Activated naive CD4-positive, alpha-beta T cell treated with anti-CD3 and anti-CD28 coated beads, Interleukin-2, amount 10 ng/mL, durations not matched to agents 7 days and 5 days (primary cell): ENCODE results near the gene CCBE1.

Source experiments
- CTCF ChIA-PET: fragments of 350-600 bp; sonication (Branson Sonifier 250); formaldehyde crosslinking; loops from one replicate; lab custom pipeline; 2021; ENCODE audit warnings: antibody characterized with exemption; lab: Charles Lee
- DNase-seq: peaks from one replicate; pipeline ENCODE4 v3.0.0-alpha.2; 2020
- H3K27ac Mint-ChIP-seq: one replicate; pipeline ENCODE4 v1.8.0; 2021; ENCODE audit warnings: mild to moderate bottlenecking, moderate library complexity, mixed read lengths
- H3K27me3 Mint-ChIP-seq: one replicate; pipeline ENCODE4 v1.8.0; 2021; ENCODE audit warnings: mild to moderate bottlenecking, mixed read lengths
- H3K36me3 Mint-ChIP-seq: one replicate; pipeline ENCODE4 v1.8.0; 2021; ENCODE audit warnings: mixed read lengths
- H3K4me1 Mint-ChIP-seq: one replicate; pipeline ENCODE4 v1.8.0; 2021; ENCODE audit warnings: mixed read lengths
- H3K4me3 Mint-ChIP-seq: one replicate; pipeline ENCODE4 v1.8.0; 2021; ENCODE audit warnings: mild to moderate bottlenecking, moderate library complexity, mixed read lengths
- H3K9me3 Mint-ChIP-seq: one replicate; pipeline ENCODE4 v1.8.0; 2021; ENCODE audit warnings: mixed read lengths

CCBE1 gene

GRCh38 chr18:59383851-59384250, 313.4 kb downstream of the CCBE1 start:
- DNase-seq = no peak
- no peak overlapping the region for H3K27ac Mint-ChIP-seq
- H3K4me3 Mint-ChIP-seq = no peak overlapping the region
- no peaks in the 10 kb centered on the region for H3K9me3 Mint-ChIP-seq
- no peaks in the 10 kb centered on the region for H3K4me1 Mint-ChIP-seq
- H3K27me3 Mint-ChIP-seq = peaks cover 15% of the 10 kb centered on the region
- no peaks in the 10 kb centered on the region for H3K36me3 Mint-ChIP-seq
- CTCF ChIA-PET = interaction anchor here (0.9 to 3.1 kb wide), 5 partner anchors 9 to 75 kb away, joined by 3 to 14 read pairs (median 3); no protein-coding TSS in a partner anchor

- Mint-ChIP-seq H3K36me3 (no peaks in the 10 kb centered on the region), H3K4me1 (no peaks in the 10 kb centered on the region), H3K27me3 (peaks cover 8% of the 10 kb centered on the region), H3K27ac (no peak overlapping the region), H3K9me3 (no peaks in the 10 kb centered on the region), H3K4me3 (no peak overlapping the region)
- no peak for DNase-seq
- CTCF ChIA-PET = interaction anchor here (3.1 kb wide), 1 partner anchor 20 kb away, joined by 14 read pairs; no protein-coding TSS in a partner anchor
These were observed 314.8 kb downstream of the CCBE1 start for GRCh38 chr18:59382383-59382782.

GRCh38 chr18:59381949-59382348, 315.3 kb downstream of the CCBE1 start:
- Mint-ChIP-seq H3K36me3 (no peaks in the 10 kb centered on the region), H3K4me3 (no peak overlapping the region), H3K4me1 (no peaks in the 10 kb centered on the region), H3K27ac (no peak overlapping the region), H3K9me3 (no peaks in the 10 kb centered on the region), H3K27me3 (peaks cover 8% of the 10 kb centered on the region)
- DNase-seq = no peak
- CTCF ChIA-PET = interaction anchor here (3.1 kb wide), 1 partner anchor 21 kb away, joined by 14 read pairs; no protein-coding TSS in a partner anchor
